Activated CD4-positive, alpha-beta memory T cell treated with anti-CD3 and anti-CD28 coated beads, Interleukin-2, amount 10 ng/mL, durations not matched to agents 7 days and 5 days (primary cell): Measurements from ENCODE around the gene CRADD. TPM values are rescaled to one million over a fixed set of nuclear protein-coding genes. Genes with fewer than 3 reads are reported as not detected.

ENCODE experiments used
- CTCF ChIA-PET: fragments of 350-600 bp; sonication (Branson Sonifier 250); formaldehyde crosslinking; loops from one replicate; lab custom pipeline; 2021; ENCODE audit warnings: antibody characterized with exemption, inconsistent platforms; lab: Charles Lee
- POLR2A ChIA-PET: fragments of 350-600 bp; sonication (Branson Sonifier 250); formaldehyde crosslinking; loops from one replicate; lab custom pipeline; 2021; ENCODE audit warnings: antibody characterized with exemption; lab: Charles Lee
- DNase-seq: peaks from one replicate; pipeline ENCODE4 v3.0.0-alpha.2; 2020
- H3K27ac Mint-ChIP-seq: one replicate; pipeline ENCODE4 v1.8.0; 2021; ENCODE audit warnings: mild to moderate bottlenecking, mixed read lengths
- H3K27me3 Mint-ChIP-seq: one replicate; pipeline ENCODE4 v1.8.0; 2021; ENCODE audit warnings: mixed read lengths
- H3K36me3 Mint-ChIP-seq: one replicate; pipeline ENCODE4 v1.8.0; 2021; ENCODE audit warnings: low read depth, mixed read lengths
- H3K4me1 Mint-ChIP-seq: one replicate; pipeline ENCODE4 v1.8.0; 2021; ENCODE audit warnings: mixed read lengths
- H3K4me3 Mint-ChIP-seq: one replicate; pipeline ENCODE4 v1.8.0; 2021; ENCODE audit warnings: mild to moderate bottlenecking, mixed read lengths
- H3K9me3 Mint-ChIP-seq: one replicate; pipeline ENCODE4 v1.8.0; 2021; ENCODE audit warnings: mixed read lengths
- total RNA-seq, 2 experiments: library from RNA; stranded (reverse); gene quantifications; one replicate each; pipeline ENCODE4 v1.2.3, GENCODE V29; 2021

CRADD gene
- total RNA-seq, 2 experiments from 2014 or later = 12.7 to 14.1 TPM

DNA sequence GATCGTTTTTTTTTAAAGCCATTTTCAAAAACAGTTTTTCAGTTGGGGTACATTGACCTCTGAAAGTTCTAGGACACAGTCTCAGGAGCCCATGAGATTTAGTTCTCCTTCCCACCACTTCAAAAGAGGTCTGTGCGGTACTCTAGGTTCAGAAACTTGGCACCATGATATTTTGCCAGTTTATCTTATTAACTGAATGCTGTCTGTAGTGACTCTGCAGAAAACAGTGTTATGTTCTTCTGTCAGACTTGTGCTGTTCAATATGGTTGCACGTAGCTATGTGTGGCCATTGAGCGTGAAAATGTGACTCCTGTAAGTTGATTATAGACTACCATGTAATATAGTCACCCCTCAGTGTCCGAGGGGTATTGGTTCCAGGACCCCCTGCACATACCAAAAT, 35.9 kb downstream of the CRADD start:
- H3K27ac Mint-ChIP-seq = no peak overlapping the region
- H3K36me3 Mint-ChIP-seq = peaks cover 14% of the 10 kb centered on the region
- H3K4me3 Mint-ChIP-seq = no peak overlapping the region
- peaks cover 21% of the 10 kb centered on the region for H3K9me3 Mint-ChIP-seq
- peaks cover 3% of the 10 kb centered on the region for H3K4me1 Mint-ChIP-seq
- POLR2A ChIA-PET = no interaction called here
- CTCF ChIA-PET = no interaction called here
- no peak for DNase-seq
- H3K27me3 Mint-ChIP-seq = no peaks in the 10 kb centered on the region

DNA sequence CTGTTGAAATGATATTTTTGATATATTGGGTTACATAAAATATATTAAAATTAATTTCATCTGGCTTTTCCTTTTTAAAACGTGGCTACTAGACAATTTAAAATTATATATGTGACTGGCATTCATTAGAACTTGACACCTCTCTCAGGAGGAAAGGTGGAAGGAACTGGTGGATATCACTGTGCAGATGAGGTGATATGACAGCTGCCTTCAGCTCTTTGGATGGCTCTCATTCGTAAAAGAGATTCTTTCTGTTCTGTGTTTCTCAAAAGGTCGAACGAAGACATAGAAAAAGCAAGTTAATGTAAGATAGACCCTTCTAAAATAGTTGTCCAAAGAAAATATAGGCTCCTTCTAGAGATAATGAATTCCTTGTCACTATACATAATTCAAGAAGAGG, 36.6 kb downstream of the CRADD start:
- POLR2A ChIA-PET = no interaction called here
- peaks cover 14% of the 10 kb centered on the region for H3K36me3 Mint-ChIP-seq
- DNase-seq = no peak
- CTCF ChIA-PET = no interaction called here
- no peaks in the 10 kb centered on the region for H3K27me3 Mint-ChIP-seq
- H3K9me3 Mint-ChIP-seq = peaks cover 15% of the 10 kb centered on the region
- H3K4me3 Mint-ChIP-seq = no peak overlapping the region
- no peak overlapping the region for H3K27ac Mint-ChIP-seq
- H3K4me1 Mint-ChIP-seq = peaks cover 3% of the 10 kb centered on the region

DNA sequence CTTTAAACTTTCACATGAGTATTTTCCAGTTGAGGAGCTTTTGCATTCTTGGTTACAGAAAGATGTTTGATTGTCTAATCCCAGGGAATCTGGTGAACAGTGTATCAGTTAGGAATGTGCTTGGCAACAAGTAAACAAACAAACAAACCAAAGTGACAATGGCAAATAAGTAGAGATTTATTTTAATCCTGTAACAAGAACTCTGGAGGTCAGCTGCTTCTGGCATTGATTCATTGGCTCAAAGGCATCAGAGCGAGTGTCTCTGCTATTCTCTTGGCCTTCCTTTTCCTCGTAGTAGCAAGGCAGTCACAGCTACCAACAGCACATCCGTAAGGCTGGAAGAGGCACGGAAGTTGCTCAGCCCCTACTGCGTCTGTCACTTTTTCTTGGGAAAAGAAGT, 37.2 kb downstream of the CRADD start:
- ChIA-PET POLR2A (no interaction called here), CTCF (no interaction called here)
- H3K36me3 Mint-ChIP-seq = peaks cover 12% of the 10 kb centered on the region
- H3K27me3 Mint-ChIP-seq = no peaks in the 10 kb centered on the region
- H3K9me3 Mint-ChIP-seq = peaks cover 12% of the 10 kb centered on the region
- no peak for DNase-seq
- no peak overlapping the region for H3K27ac Mint-ChIP-seq
- peaks cover 3% of the 10 kb centered on the region for H3K4me1 Mint-ChIP-seq
- no peak overlapping the region for H3K4me3 Mint-ChIP-seq

DNA sequence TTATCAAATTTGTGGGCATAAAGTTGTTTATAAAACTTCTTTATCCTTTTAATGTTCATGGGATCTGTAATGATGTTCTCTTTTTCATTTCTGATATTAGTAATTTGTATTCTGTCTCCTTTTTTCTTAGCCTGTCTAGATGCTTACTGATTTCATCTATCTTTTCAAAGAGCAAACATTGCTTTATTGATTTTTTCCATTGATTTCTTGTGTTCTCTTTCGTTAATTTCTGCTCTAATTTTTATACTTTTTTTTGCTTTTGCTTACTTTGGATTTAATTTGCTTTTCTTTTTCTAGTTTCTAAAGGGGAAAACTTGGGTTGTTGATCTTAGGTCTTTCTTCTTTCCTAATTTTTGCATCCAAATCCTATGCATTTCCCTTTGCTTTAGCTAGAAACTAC, 42.5 kb downstream of the CRADD start:
- H3K9me3 Mint-ChIP-seq = peaks cover 13% of the 10 kb centered on the region
- peaks cover 3% of the 10 kb centered on the region for H3K4me1 Mint-ChIP-seq
- no peak overlapping the region for H3K4me3 Mint-ChIP-seq
- POLR2A ChIA-PET = interaction anchor here (0.6 kb wide), 1 partner anchor 52 kb away, joined by 3 read pairs; no protein-coding TSS in a partner anchor
- H3K27ac Mint-ChIP-seq = no peak overlapping the region
- H3K27me3 Mint-ChIP-seq = no peaks in the 10 kb centered on the region
- DNase-seq = no peak
- peaks cover 4% of the 10 kb centered on the region for H3K36me3 Mint-ChIP-seq
- CTCF ChIA-PET = no interaction called here

DNA sequence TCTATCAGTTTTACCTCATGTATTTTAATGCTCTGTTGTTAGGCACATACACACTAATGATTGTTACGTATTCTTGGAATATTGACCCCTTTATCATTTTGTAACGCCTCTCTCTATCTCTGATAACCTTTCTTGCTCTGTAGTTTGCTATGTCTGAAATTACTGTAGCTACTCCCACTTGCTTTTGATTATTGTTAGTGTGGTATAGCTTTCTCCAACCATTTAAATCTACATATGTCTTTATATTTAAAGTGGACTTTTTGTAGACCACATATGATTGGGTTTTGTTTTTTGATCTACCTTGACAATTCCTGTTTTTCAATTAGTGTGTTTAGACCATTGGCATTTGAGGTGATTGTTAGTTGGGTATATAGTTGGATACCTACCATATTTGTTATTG, 43.4 kb downstream of the CRADD start:
- H3K4me1 Mint-ChIP-seq = no peaks in the 10 kb centered on the region
- H3K36me3 Mint-ChIP-seq = peaks cover 4% of the 10 kb centered on the region

DNA sequence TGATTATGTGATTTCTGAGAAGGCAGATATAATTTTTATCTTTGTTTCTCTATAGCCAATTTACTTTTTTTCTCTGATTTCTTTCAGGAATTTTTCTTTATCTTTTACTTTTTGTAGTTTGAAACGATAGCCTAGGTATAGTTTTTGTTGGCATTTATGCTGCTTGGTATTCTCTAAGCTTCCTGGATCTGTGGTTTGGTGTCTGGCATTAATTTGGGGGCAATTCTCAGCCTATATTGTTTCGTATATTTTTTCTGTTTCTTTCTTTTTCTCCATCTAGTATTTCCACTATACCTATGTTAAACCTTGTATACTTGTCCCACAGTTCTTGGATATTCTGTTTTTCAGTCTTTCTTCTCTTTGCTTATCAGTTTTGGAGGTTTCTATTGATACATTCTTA, 45.0 kb downstream of the CRADD start:
- peaks cover 4% of the 10 kb centered on the region for H3K36me3 Mint-ChIP-seq
- no peaks in the 10 kb centered on the region for H3K27me3 Mint-ChIP-seq
- DNase-seq = no peak
- no peak overlapping the region for H3K4me3 Mint-ChIP-seq
- peaks cover 13% of the 10 kb centered on the region for H3K9me3 Mint-ChIP-seq
- H3K27ac Mint-ChIP-seq = no peak overlapping the region
- H3K4me1 Mint-ChIP-seq = no peaks in the 10 kb centered on the region
- ChIA-PET CTCF (no interaction called here), POLR2A (no interaction called here)

More for the DNA sequence above, 43.4 kb downstream of the CRADD start:
- ChIA-PET POLR2A (no interaction called here), CTCF (interaction anchor here (0.6 kb wide), 1 partner anchor 910 kb away, joined by 3 read pairs; no protein-coding TSS in a partner anchor)
- Mint-ChIP-seq H3K4me3 (no peak overlapping the region), H3K27ac (no peak overlapping the region), H3K27me3 (no peaks in the 10 kb centered on the region), H3K9me3 (peaks cover 13% of the 10 kb centered on the region)
- DNase-seq = no peak

DNA sequence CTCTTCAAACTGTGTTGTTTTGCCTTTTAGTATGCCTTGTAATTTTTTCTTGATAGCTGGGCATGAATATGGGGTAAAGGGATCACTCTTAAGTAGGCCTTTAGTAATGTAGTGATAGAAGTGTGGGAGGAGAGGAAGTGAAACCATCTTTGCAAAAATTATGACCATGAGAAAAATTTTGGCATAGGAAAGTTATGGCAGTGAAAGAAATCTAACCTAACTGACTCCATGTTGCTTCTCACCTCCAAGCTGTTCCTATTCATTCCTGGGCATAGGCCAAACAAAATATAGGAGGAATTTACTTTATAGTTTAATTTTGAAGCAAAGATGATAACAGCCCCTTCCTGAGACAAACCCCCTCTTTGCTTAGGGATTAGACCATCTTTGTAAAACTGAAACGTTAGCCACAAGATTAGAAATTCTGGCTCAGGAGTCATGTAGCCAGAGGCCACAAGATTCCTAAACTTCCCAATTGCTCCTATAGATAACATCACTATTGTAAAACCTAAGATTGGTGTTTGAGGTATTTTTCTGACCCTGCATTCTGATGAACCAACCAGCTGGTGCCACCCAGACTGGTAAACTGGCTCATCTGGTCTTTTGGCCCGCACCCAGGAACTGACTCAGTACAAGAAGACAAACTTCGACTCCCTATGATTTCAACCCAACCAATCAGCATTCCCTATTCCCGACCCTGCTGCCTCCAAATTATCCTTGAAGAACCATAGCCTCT, 45.8 kb downstream of the CRADD start:
- Mint-ChIP-seq H3K4me3 (no peak overlapping the region), H3K9me3 (peaks cover 9% of the 10 kb centered on the region), H3K27me3 (no peaks in the 10 kb centered on the region), H3K4me1 (no peaks in the 10 kb centered on the region), H3K27ac (no peak overlapping the region), H3K36me3 (no peaks in the 10 kb centered on the region)
- POLR2A ChIA-PET = interaction anchor here (1.1 kb wide), 1 partner anchor 44 kb away, joined by 3 read pairs; no protein-coding TSS in a partner anchor
- no peak for DNase-seq
- CTCF ChIA-PET = no interaction called here

DNA sequence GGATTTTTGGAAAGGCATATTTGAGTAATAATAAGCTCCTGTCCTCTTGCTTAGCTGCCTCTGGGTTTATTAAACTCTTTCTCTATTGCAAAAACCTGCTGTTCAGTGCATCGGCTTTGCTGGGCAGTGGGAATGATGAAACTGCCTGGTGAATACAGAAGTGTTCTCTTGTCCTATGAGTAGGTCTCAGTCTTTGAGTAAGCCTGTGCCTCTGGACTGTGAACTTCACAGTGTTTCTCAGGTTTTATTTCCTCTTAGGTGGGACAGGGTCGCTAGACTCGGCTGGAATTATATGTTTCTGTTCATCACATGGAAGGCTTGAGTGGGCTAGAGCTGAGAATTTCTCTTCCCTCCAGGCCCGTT, 46.4 kb downstream of the CRADD start:
- Mint-ChIP-seq H3K4me3 (no peak overlapping the region), H3K27ac (no peak overlapping the region), H3K36me3 (no peaks in the 10 kb centered on the region), H3K9me3 (peaks cover 9% of the 10 kb centered on the region), H3K4me1 (no peaks in the 10 kb centered on the region), H3K27me3 (no peaks in the 10 kb centered on the region)
- ChIA-PET POLR2A (interaction anchor here (0.7 to 1.1 kb wide), 2 partner anchors 43 to 1668 kb away, joined by 3 read pairs; no protein-coding TSS in a partner anchor), CTCF (no interaction called here)
- no peak for DNase-seq

DNA sequence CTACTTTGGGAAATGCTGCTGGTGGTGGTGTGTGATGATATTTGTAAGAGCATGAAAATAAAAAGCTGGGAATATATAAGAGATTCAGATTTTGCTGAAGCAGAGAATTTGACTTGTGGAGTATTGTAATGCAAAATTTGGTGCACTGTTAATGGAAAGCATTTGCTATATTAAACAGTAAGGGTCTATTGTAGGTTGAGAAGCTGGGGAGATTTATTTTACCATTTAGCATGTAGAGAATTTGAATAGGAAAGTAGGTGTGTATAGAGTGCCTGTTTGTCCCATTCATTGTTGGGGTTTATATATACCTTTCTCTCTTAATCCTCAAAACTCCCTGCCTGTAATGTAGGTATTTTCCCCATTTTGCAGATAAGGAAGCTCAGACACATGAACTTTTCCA, 48.4 kb downstream of the CRADD start:
- no peak overlapping the region for H3K27ac Mint-ChIP-seq
- no peak overlapping the region for H3K4me3 Mint-ChIP-seq
- H3K27me3 Mint-ChIP-seq = no peaks in the 10 kb centered on the region
- ChIA-PET POLR2A (no interaction called here), CTCF (interaction anchor here (1.0 kb wide), 1 partner anchor 377 kb away, joined by 3 read pairs; no protein-coding TSS in a partner anchor)
- H3K4me1 Mint-ChIP-seq = no peaks in the 10 kb centered on the region
- H3K36me3 Mint-ChIP-seq = no peaks in the 10 kb centered on the region
- no peak for DNase-seq
- peaks cover 7% of the 10 kb centered on the region for H3K9me3 Mint-ChIP-seq

DNA sequence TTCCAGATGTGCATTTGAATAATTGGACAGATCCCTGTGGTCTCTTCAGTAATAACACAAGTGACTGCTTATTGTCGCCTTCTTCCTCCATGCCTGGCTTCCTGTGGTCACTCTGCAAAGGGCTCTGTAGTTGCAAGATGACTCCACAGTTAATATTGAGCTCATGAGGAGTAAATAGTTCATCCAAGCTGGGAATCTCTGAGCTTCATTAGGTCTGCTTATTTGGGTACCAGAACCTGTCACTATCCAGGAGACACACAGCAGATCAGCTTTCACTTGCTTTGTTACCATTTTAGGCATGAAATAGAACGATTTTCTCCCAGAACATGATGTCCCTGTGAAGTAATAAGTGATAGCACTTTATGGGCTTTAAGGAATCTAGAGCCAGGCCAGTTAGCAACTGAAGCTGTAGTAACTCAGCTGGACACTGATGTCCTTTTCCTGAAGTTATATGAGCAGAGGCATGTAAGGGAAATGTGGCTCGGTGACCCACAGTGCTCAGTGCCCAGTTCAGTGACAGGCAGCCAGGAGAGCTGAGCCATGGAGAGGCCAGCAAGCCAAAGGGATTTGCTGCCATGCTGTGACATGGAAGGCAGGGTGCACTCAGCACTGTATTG, 50.1 kb downstream of the CRADD start:
- ChIA-PET CTCF (no interaction called here), POLR2A (interaction anchor here (0.6 kb wide), 1 partner anchor 58 kb away, joined by 3 read pairs; no protein-coding TSS in a partner anchor)
- Mint-ChIP-seq H3K4me3 (no peak overlapping the region), H3K27me3 (no peaks in the 10 kb centered on the region), H3K4me1 (no peaks in the 10 kb centered on the region), H3K27ac (no peak overlapping the region), H3K36me3 (no peaks in the 10 kb centered on the region), H3K9me3 (peaks cover 5% of the 10 kb centered on the region)
- no peak for DNase-seq

DNA sequence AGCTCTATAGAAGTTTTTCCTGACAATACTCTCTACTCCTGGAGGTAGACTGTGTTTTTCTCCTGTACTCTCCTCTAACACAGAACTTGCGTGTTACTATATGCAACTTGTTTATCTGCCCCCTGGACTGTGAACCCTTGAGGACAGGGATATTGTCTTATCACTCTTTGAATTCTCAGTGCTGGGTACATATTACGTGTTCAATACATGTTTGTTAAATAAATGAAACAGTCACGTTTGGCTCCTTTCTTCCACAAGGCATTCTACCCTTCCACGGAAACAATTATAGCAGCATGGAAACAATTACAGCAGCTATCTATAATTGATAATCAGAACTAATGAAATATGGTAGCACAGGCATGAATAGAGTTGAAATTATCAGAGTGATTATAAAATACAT, 50.7 kb downstream of the CRADD start:
- no peaks in the 10 kb centered on the region for H3K36me3 Mint-ChIP-seq
- CTCF ChIA-PET = no interaction called here
- no peak overlapping the region for H3K27ac Mint-ChIP-seq
- H3K4me1 Mint-ChIP-seq = no peaks in the 10 kb centered on the region
- no peaks in the 10 kb centered on the region for H3K27me3 Mint-ChIP-seq
- no peak overlapping the region for H3K4me3 Mint-ChIP-seq
- POLR2A ChIA-PET = no interaction called here
- DNase-seq = no peak
- peaks cover 2% of the 10 kb centered on the region for H3K9me3 Mint-ChIP-seq

DNA sequence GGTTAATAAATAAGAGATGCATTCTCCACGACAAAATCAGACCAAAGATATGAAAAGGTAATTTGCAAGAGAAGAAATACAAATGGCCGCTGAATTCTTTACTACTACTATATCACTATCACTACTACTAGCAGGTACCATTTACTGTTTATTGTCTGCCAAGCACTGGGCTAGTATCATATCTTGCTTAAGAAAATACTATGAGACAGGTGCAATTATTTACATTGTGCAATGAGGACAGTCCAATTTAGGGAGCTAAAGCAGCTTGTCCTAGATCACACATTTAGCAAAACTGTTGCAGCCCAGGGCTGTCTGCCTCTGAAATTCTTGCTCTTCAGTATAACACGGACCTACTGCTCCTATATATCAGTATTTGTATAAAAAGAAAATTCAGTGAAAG, 52.8 kb downstream of the CRADD start:
- Mint-ChIP-seq H3K36me3 (no peaks in the 10 kb centered on the region), H3K27me3 (no peaks in the 10 kb centered on the region), H3K9me3 (no peaks in the 10 kb centered on the region), H3K4me1 (no peaks in the 10 kb centered on the region), H3K4me3 (no peak overlapping the region), H3K27ac (no peak overlapping the region)
- ChIA-PET CTCF (interaction anchor here (0.7 to 1.3 kb wide), 3 partner anchors 12 to 974 kb away, joined by 3 to 4 read pairs (median 3); no protein-coding TSS in a partner anchor), POLR2A (no interaction called here)
- DNase-seq = no peak

DNA sequence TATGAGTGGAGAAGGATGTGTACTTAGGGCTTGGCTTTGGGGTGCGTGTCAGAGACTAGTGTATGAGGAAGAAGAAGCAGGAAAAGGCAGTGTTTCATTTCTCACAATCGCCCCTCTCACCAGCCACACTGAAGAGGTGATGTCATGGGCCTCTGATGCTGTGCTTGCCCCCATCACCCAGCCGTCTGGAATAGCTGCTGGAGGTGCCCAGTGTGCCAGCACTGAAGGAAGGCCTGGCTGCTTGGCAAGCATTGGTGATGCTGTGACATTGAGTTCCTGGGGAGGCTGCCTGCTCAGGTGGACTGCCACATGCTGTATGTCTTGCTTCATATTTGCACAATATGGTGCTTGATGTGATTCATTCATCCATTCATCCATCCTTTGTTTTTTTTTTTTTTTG, 56.2 kb downstream of the CRADD start:
- Mint-ChIP-seq H3K4me1 (peaks cover 3% of the 10 kb centered on the region), H3K27ac (no peak overlapping the region), H3K4me3 (no peak overlapping the region), H3K9me3 (no peaks in the 10 kb centered on the region), H3K27me3 (no peaks in the 10 kb centered on the region), H3K36me3 (no peaks in the 10 kb centered on the region)
- ChIA-PET POLR2A (no interaction called here), CTCF (interaction anchor here (0.5 to 0.9 kb wide), 3 partner anchors 9 to 355 kb away, joined by 3 read pairs; no protein-coding TSS in a partner anchor)
- no peak for DNase-seq
